ENCODE data around the gene BRAT1. TPM values are rescaled to one million over a fixed set of nuclear protein-coding genes. Genes with fewer than 3 reads are reported as not detected.

The BRAT1 gene
- total and polyA plus RNA-seq, 2 experiments from 2014 or later: 19.2 to 45.0 TPM

GRCh38 chr7:2504128-2504888, 51.0 kb downstream of the BRAT1 start:
- H4K20me1 ChIP-seq (ENCODE audit: insufficient read depth, poor library complexity, severe bottlenecking): no peaks in the 10 kb centered on the region
- WGBS (ENCODE audit: low lambda C conversion rate, missing lambda C conversion rate): 93% methylated on average over 15 of the region's 21 CpGs
- TF ChIP-seq EZH2 (IDR thresholded peaks at IDR 0.05; ENCODE audit: borderline replicate concordance) (no peak), CTCF (IDR thresholded peaks at IDR 0.05; ENCODE audit: poor library complexity) (no peak)

GRCh38 chr7:2503056-2503941, 52.0 kb downstream of the BRAT1 start:
- Histone ChIP-seq H3K79me2 (no peaks in the 10 kb centered on the region), H3K4me3 (no peak overlapping the region), H3K27me3 (no peaks in the 10 kb centered on the region), H4K20me1 (ENCODE audit: insufficient read depth, poor library complexity, severe bottlenecking) (no peaks in the 10 kb centered on the region), H3K27ac (no peak overlapping the region), H3K4me2 (no peak overlapping the region), H3K36me3 (replicated peaks; ENCODE audit: insufficient read depth, low read depth) (no peaks in the 10 kb centered on the region), H2AFZ (no peak overlapping the region), H3K9me3 (ENCODE audit: low read depth) (no peaks in the 10 kb centered on the region), H3K9me2 (replicated peaks; ENCODE audit: insufficient read depth) (no peaks in the 10 kb centered on the region), H3K4me1 (ENCODE audit: insufficient read depth) (peaks cover 2% of the 10 kb centered on the region)
- TF ChIP-seq EZH2 (IDR thresholded peaks at IDR 0.05; ENCODE audit: borderline replicate concordance) (no peak), CTCF (IDR thresholded peaks at IDR 0.05; ENCODE audit: poor library complexity) (no peak), EZH2phosphoT487 (IDR thresholded peaks at IDR 0.05; ENCODE audit: low read depth, severe bottlenecking, unreplicated experiment) (no peak)
- WGBS (ENCODE audit: low lambda C conversion rate, missing lambda C conversion rate): 83% methylated on average over 22 of the region's 25 CpGs
- DNase-seq (ENCODE audit: low spot score): no peak

More at GRCh38 chr7:2504128-2504888, 51.0 kb downstream of the BRAT1 start:
- Histone ChIP-seq H3K27ac (no peak overlapping the region), H3K36me3 (replicated peaks; ENCODE audit: insufficient read depth, low read depth) (no peaks in the 10 kb centered on the region), H3K4me2 (no peak overlapping the region), H3K79me2 (no peaks in the 10 kb centered on the region), H3K27me3 (no peaks in the 10 kb centered on the region), H3K9me3 (ENCODE audit: low read depth) (no peaks in the 10 kb centered on the region), H3K4me1 (ENCODE audit: insufficient read depth) (no peaks in the 10 kb centered on the region), H3K4me3 (no peak overlapping the region), H2AFZ (no peak overlapping the region), H3K9me2 (replicated peaks; ENCODE audit: insufficient read depth) (no peaks in the 10 kb centered on the region)
- no peak for DNase-seq (ENCODE audit: low spot score)

GRCh38 chr7:2502647-2502966, 52.7 kb downstream of the BRAT1 start:
- H3K9me3 ChIP-seq (ENCODE audit: low read depth): no peaks in the 10 kb centered on the region

More at GRCh38 chr7:2502647-2502966, 52.7 kb downstream of the BRAT1 start:
- H3K4me3 ChIP-seq: no peak overlapping the region
- H3K79me2 ChIP-seq: no peaks in the 10 kb centered on the region
- no peak overlapping the region for H3K4me2 ChIP-seq
- H3K4me1 ChIP-seq (ENCODE audit: insufficient read depth): peaks cover 7% of the 10 kb centered on the region
- no peaks in the 10 kb centered on the region for H3K27me3 ChIP-seq
- no peak overlapping the region for H3K27ac ChIP-seq
- no peak for DNase-seq (ENCODE audit: low spot score)
- no peak overlapping the region for H2AFZ ChIP-seq
- 85% methylated on average over 9 of the region's 13 CpGs for WGBS (ENCODE audit: low lambda C conversion rate, missing lambda C conversion rate)
- H3K9me2 ChIP-seq (replicated peaks; ENCODE audit: insufficient read depth): no peaks in the 10 kb centered on the region
- no peak for TF ChIP-seq EZH2 (IDR thresholded peaks at IDR 0.05; ENCODE audit: borderline replicate concordance)
- no peak for TF ChIP-seq EZH2phosphoT487 (IDR thresholded peaks at IDR 0.05; ENCODE audit: low read depth, severe bottlenecking, unreplicated experiment)
- no peak for TF ChIP-seq CTCF (IDR thresholded peaks at IDR 0.05; ENCODE audit: poor library complexity)
- H4K20me1 ChIP-seq (ENCODE audit: insufficient read depth, poor library complexity, severe bottlenecking): no peaks in the 10 kb centered on the region
- H3K36me3 ChIP-seq (replicated peaks; ENCODE audit: insufficient read depth, low read depth): no peaks in the 10 kb centered on the region

All from hepatocyte (in vitro differentiated cells).